Sciatic nerve (tissue), 2 donors: ENCODE results near the gene LRGUK. TPM values are rescaled to one million over a fixed set of nuclear protein-coding genes. Genes with fewer than 3 reads are reported as not detected.
A peak's percentile ranks its signal among the peaks of the same experiment; 100 is the strongest.
"Not testable (repeated sequence)": the region's sequence is repeated elsewhere in the genome, so short reads cannot be mapped to it uniquely, and the experiment has no call there.

ENCODE experiments used
- ATAC-seq: fragments of 200-7000 bp; cut with Tn5 transposase; one replicate; pipeline ENCODE4 v1.9.1; 2020; ENCODE audit warnings: mild to moderate bottlenecking, moderate library complexity
- DNase-seq: peaks from one replicate; pipeline ENCODE4 v3.0.0-alpha.2; 2020; ENCODE audit warnings: low spot score
- intact Hi-C: fragments of 100-400 bp; cut with DNase I; formaldehyde crosslinking; loops from one replicate; pipeline ENCODE4 v1.14.2; 2022
- total RNA-seq: library from RNA; stranded (reverse); fragmentation: NEBNext Ultra II Directional; extraction: Animal tissue kit (Norgen Biotek cat#: 25700); gene quantifications from one replicate; pipeline ENCODE4 v1.2.1, GENCODE V29; 2021
- donor health status: DM: no; HTN: no; CAD: no.
- donor health status: DM: no; HTN: no; CAD: no.

Gene LRGUK
- 0.76 TPM for total RNA-seq

- intact Hi-C loops: no loop called here
- peak; percentile 100 for ATAC-seq
- DNase-seq: peak; percentile 88
These were observed at the start of gene LRGUK for GRCh38 chr7:134126966-134127848. LRGUK (plus strand) TSS chr7:134127340; CDS start chr7:134127368, 28 bp downstream.

GRCh38 chr7:134077560-134077959 is 49.6 kb upstream of the LRGUK start:
- DNase-seq, ATAC-seq, intact Hi-C loops: not testable (repeated sequence)

GRCh38 chr7:134078991-134079390 is 48.1 kb upstream of the LRGUK start:
- ATAC-seq (no peak), DNase-seq (no peak)
- intact Hi-C loops: no loop called here

GRCh38 chr7:134081695-134082094 is 45.4 kb upstream of the LRGUK start:
- ATAC-seq (no peak), DNase-seq (no peak)
- intact Hi-C loops: no loop called here

GRCh38 chr7:134083766-134084487 is 43.2 kb upstream of the LRGUK start:
- intact Hi-C loops: no loop called here
- ATAC-seq (no peak), DNase-seq (no peak)

- DNase-seq (no peak), ATAC-seq (peak; percentile 32)
- intact Hi-C loops: no loop called here
These were observed 42.5 kb upstream of the LRGUK start for GRCh38 chr7:134084488-134085144.

- intact Hi-C loops: no loop called here
- DNase-seq: no peak
- ATAC-seq: no peak
These were observed 41.8 kb upstream of the LRGUK start for GRCh38 chr7:134085311-134085710.

GRCh38 chr7:134086998-134087735 is 40.0 kb upstream of the LRGUK start:
- ATAC-seq: no peak
- intact Hi-C loops: no loop called here
- DNase-seq: no peak

- intact Hi-C loops: no loop called here
- ATAC-seq (no peak), DNase-seq (no peak)
These were observed 38.9 kb upstream of the LRGUK start for GRCh38 chr7:134088199-134088598.

GRCh38 chr7:134089446-134089845 is 37.7 kb upstream of the LRGUK start:
- intact Hi-C loops: no loop called here
- no peak for ATAC-seq
- no peak for DNase-seq

- ATAC-seq (no peak), DNase-seq (no peak)
- intact Hi-C loops: no loop called here
These were observed 29.1 kb upstream of the LRGUK start for GRCh38 chr7:134098072-134098471.

- ATAC-seq (no peak), DNase-seq (no peak)
- intact Hi-C loops: no loop called here
These were observed 25.4 kb upstream of the LRGUK start for GRCh38 chr7:134101716-134102115.

GRCh38 chr7:134104166-134104565 is 23.0 kb upstream of the LRGUK start:
- intact Hi-C loops: no loop called here
- DNase-seq (no peak), ATAC-seq (no peak)

GRCh38 chr7:134105841-134106240 is 21.3 kb upstream of the LRGUK start:
- ATAC-seq: no peak
- intact Hi-C loops: no loop called here
- no peak for DNase-seq

- no peak for DNase-seq
- intact Hi-C loops: no loop called here
- no peak for ATAC-seq
These were observed 18.3 kb upstream of the LRGUK start for GRCh38 chr7:134108802-134109201.

- ATAC-seq (no peak), DNase-seq (no peak)
- intact Hi-C loops: no loop called here
These were observed 13.5 kb upstream of the LRGUK start for GRCh38 chr7:134113655-134114054.

- intact Hi-C loops: no loop called here
- ATAC-seq: no peak
These were observed 12.1 kb upstream of the LRGUK start for GRCh38 chr7:134114992-134115391.

GRCh38 chr7:134120405-134120804 is 6.7 kb upstream of the LRGUK start:
- DNase-seq (no peak), ATAC-seq (no peak)
- intact Hi-C loops: no loop called here

More at GRCh38 chr7:134114992-134115391, 12.1 kb upstream of the LRGUK start:
- no peak for DNase-seq

- DNase-seq (no peak), ATAC-seq (no peak)
- intact Hi-C loops: no loop called here
These were observed 5.5 kb upstream of the LRGUK start for GRCh38 chr7:134121632-134122139.
